HG03439 (cell line): ENCODE data around the gene LYST.
"Not testable (repeated sequence)": the region's sequence is repeated elsewhere in the genome, so short reads cannot be mapped to it uniquely, and the experiment has no call there.

Experiments
- ATAC-seq: cut with Tn5 transposase; IDR thresholded peaks from one replicate; pipeline ENCODE4 v1.9.1; 2021; ENCODE audit warnings: mild to moderate bottlenecking, moderate library complexity; ENCODE audit not compliant: unreplicated experiment

The LYST gene, protein sequence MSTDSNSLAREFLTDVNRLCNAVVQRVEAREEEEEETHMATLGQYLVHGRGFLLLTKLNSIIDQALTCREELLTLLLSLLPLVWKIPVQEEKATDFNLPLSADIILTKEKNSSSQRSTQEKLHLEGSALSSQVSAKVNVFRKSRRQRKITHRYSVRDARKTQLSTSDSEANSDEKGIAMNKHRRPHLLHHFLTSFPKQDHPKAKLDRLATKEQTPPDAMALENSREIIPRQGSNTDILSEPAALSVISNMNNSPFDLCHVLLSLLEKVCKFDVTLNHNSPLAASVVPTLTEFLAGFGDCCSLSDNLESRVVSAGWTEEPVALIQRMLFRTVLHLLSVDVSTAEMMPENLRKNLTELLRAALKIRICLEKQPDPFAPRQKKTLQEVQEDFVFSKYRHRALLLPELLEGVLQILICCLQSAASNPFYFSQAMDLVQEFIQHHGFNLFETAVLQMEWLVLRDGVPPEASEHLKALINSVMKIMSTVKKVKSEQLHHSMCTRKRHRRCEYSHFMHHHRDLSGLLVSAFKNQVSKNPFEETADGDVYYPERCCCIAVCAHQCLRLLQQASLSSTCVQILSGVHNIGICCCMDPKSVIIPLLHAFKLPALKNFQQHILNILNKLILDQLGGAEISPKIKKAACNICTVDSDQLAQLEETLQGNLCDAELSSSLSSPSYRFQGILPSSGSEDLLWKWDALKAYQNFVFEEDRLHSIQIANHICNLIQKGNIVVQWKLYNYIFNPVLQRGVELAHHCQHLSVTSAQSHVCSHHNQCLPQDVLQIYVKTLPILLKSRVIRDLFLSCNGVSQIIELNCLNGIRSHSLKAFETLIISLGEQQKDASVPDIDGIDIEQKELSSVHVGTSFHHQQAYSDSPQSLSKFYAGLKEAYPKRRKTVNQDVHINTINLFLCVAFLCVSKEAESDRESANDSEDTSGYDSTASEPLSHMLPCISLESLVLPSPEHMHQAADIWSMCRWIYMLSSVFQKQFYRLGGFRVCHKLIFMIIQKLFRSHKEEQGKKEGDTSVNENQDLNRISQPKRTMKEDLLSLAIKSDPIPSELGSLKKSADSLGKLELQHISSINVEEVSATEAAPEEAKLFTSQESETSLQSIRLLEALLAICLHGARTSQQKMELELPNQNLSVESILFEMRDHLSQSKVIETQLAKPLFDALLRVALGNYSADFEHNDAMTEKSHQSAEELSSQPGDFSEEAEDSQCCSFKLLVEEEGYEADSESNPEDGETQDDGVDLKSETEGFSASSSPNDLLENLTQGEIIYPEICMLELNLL (N-terminal part only)

DNA sequence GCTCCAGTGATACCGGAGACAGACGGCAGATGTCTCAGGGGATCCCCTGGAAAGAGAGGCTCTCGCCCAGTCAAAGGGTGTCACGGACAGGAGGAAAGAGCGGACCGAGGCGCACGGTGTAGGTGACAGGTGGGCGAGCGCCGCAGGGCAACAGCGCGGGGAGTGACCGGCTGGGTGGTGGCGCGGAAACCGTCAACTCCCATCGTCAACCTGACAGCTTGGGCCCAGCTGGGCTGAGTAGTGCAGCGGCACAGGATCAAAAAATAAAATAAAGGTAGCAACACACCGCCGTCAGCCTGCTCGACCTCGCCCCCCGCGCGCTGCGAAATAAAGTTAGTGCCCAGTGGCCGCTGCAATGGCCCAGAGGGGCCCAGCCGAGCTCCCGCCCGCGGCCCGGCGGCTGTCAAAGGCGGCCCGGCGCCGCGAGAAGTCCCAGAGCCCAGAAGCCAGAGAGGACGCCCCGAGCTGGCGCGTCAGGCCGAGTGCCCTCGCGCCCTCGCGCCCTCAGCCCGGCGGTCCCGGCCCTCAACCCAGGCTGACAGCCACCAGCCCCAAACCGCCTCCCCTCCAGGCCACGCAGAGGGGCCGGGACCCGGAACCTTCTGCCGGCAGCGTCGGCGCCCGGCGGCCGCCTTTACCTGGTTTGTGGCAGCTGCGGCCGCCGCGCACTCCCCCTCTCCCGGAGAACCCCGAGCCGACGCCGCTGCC lies at the start of gene LYST:
Gene LYST (minus strand): TSS at position 702 of the 708 bp plus-strand sequence. CDS start 36,489 bp downstream, outside the sequence.
- ATAC-seq: peak; percentile 60

DNA sequence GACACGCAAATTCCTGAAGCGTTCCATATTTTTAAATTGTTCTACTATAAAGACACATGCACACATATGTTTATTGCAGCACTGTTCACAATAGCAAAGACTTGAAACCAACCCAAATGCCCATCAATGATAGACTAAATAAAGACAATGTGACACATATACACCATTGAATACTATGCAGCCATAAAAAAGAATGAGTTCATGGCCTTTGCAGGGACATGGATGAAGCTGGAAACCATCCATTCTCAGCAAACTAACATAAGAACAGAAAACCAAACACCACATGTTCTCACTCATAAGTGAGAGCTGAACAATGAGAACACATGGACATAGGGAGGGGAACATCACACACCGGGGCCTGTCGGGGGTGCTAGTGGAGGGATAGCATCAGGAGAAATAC lies 48.8 kb upstream of the LYST start:
- ATAC-seq: not testable (repeated sequence)

DNA sequence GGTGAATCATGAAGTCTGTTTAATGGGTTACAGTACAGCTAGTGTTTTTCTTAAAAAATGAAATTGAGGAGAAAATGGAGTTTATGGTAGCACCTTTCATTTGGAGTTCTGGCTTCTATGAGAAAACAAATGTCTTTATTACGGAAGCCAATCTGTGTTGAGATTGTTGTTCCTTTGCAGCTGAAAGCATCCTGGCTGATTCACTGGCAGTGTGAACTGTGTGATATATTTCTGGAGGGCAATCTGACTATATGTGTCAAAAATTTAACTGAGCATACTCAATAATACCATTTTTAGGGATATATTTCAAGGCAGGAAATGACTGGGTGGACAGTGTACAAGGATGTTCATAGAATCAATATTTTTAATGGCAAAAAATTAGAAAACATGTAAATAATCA lies 46.6 kb upstream of the LYST start:
- no peak for ATAC-seq

DNA sequence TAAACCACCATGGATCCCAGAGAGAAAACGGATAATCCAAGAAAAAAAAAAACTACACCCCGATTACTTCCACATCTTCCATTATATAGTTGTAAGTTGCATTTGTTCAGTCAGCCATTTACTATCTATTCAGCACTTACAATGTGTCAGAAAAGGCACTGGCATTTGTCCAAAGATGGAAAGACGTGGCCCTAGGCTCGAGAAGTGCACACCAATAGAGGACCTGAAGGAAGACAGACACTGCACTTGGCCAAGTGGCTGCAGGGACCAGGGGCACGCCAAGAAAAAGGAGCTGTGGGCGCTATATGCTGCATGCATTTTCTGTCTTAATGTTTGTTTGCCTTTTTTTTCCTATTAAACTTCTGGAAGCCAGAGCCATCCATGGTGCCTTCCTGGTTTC lies 45.2 kb upstream of the LYST start:
- no peak for ATAC-seq

DNA sequence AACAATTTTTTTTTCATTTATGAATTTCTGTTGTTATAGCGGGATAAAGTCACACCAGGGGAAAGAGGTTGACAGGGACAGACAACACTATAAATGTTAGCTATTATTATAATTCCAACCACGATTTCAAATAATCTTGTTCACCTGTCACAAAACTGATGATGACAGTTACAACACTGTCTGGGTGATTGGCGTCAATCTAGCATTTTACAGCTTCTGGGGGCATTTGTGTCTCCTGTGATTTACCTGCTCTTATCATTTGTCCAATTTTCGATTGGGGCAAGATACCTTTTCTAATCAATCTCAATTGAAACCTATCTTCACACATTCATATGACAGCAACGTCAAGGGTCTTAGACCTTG lies 44.6 kb upstream of the LYST start:
- ATAC-seq: no peak

DNA sequence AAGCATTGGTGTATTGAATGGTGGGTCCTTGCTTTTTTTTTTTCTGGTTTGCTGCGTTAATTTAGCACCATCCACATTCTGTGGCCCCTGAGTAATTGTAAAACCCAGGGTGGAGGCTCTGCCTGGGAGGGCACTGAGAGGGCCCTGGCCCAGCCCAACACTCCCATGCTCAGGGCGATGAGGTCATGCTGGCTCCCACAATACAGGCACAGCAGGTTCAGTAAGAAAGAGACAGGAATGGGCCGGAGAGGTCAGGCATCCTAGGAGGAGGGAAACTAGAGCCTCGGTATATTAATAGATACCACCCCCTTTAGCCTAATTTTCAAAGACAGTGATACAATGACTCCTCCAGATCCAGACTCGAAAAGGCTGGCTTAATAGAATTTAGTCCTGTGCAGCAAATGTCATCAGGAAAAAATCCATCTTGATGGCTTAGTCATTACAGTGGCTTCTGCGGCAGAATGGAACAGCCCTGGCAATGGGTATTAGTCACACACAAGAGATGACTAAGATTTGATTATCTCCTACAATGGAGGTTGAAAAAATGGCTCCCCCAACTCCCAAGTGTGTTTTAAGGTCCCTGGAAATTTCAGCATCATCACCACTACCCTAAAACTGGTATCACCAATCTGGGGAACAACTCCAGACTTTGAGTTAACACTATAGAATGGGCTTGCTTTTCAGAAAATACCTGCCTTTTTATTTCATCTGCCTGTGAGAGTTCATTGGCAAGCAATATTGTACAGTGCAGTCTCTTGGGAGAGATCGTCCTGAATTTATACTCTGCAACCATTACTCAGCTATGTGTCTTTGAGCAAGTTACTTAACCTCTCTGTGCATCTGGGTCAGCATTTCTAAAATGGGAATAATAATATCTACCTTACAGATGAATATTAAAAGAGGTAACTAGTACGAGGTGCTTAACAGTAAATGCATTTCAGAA lies 43.9 kb upstream of the LYST start:
- ATAC-seq: no peak

DNA sequence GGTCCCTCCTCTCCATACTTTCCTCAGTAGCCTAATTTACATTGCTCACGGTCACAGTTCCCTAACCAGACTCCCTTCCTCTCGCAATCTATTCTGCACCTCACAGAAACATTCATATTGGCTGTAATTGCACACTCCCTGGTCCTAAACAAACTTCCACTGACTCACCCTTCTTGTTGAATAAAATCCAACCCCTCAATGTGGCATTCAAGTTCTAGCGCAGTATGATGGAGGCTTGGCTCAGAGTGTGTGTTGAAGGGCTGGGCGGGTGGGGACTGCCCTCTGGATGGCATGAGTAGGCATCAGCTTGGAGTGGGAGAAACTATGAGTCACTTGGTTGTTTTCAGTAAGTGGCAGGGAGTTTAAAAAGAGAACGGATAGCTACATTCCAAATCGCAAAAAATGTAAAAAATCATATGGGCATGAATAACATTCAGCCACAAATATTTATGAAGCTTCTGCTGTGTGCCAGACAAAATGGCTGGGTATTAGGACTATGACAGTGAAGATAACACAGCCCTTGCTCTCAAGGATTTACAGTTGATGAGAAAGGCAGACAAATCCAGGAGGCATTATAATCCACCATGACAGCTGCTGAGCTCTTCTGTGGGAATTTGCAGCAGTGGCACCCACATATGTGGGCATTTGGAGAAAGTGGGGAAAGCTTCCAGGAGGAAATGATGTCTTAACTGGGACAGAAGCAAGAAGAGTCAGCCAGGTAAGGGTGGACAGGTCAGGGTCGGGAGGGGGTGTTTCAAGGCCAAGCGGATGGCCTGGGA lies 42.2 kb upstream of the LYST start:
- no peak for ATAC-seq

DNA sequence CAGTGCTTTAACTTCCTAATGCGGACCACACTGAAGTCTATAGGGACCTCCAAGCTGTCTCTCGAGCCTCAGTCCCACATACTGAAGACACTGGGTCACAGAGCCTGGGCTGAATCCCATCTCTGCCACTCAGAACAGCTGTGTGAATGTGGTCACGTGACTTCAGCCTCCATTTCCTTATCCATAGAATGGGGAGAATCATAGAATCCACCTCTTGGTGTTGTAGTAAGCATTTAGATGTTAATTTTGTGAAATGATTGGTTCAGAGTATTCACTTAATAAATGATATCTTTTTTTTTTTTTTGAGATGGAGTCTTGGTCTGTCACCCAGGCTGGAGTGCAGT lies 41.2 kb upstream of the LYST start:
- no peak for ATAC-seq

DNA sequence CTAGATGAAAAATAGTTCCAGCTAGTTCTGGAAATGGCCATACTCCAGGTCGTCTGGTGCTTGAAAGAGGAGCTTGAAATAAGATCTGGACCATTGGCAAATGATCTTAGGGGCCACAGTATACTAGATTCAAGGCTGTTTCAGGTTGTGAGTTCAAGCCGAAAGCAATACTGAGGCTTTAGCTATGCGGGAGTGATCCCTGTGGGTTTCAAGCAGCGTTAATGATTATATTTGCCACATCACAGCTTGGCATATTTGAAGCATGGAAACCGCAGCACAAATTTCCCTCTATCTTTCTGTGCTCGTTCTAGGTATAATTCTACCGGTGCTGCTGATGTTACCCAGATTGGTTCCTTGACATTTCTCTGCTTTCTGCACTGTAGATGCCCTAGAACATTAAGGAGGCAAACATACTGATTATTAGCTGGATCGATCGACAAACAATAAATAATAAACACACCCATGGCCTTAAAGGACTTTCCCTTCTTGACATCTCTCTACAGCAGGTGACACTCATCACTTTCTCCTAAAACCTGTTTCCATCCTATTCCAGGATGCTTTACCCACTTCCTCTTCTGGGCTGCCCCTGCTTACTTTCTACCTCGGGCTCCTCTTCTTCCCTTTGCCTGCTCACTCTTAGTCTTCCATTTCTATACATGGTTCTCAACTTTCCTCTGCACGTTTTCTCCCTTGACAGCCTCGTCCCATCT lies 40.6 kb upstream of the LYST start:
- ATAC-seq: no peak

DNA sequence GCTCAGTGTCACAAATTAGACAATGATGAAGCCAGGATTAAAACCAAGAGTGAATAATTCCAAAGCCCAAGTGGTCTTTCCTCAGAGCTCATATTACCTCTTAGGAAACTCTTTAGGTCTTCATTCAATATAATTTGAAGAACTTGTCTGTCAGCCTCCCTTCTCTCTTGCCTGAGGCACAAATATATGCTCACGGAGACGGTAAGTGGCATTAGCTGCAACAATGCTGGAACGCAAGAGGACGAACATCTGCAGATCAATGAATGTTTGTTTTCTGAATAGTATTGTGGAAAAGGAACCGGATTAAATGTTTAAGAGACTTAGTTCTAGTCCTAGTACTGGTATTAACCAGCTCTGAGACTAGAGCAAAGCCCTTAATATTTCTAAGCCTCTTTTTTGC lies 39.7 kb upstream of the LYST start:
- no peak for ATAC-seq

DNA sequence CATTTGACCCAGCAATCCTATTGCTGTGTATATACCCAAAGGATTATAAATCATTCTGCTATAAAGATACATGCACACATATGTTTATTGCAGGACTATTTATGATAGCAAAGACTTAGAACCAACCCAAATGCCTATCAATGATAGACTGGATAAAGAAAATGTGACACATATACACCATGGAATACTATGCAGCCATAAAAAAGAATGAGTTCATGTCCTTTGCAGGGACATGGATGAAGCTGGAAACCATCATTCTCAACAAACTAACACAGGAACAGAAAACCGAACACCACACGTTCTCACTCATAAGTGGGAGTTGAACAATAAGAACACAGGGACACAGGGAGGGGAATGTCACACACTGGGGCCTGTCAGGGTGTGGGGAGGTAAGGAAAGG lies 37.1 kb upstream of the LYST start:
- not testable (repeated sequence) for ATAC-seq

DNA sequence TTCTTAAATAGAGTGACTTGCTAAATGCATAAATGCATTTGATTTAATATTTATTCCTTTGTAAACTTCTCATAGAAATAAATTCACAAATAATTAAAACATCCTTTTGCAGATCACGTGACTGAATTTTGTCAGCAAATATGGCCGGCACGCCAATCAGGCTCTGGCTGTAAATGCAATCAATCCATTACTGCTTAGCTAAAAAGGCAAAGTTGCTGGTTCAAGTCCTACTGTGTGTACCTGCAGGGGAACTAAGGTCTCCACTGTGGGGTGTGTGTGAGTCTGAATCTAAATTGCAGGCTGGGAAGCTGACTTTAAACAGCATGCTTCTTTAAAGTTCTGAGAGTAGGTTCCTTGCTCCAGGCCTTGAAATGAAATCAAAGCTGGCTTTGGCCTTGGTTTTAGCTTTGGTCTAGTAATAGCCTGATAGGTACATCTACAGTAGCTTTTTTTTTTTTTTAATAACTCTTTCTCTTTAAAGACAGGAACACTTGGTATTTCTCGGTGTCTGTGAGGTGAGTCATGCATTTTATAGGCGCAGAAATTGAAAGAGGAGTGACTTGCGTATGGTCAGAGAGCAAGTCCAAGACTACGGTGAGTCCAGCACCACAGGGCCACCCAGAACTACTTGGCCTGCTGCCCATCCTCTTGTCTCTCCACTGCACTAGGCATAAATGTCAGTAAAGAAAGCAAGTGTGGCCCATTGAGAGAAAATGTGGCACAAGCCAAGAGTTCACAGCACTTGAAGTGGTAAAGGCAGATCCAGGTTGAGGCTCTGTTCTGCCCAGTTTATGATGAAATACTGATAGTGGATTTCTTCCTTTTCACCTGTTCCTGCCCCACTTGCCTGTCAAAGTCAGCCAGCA lies 36.2 kb upstream of the LYST start:
- no peak for ATAC-seq

DNA sequence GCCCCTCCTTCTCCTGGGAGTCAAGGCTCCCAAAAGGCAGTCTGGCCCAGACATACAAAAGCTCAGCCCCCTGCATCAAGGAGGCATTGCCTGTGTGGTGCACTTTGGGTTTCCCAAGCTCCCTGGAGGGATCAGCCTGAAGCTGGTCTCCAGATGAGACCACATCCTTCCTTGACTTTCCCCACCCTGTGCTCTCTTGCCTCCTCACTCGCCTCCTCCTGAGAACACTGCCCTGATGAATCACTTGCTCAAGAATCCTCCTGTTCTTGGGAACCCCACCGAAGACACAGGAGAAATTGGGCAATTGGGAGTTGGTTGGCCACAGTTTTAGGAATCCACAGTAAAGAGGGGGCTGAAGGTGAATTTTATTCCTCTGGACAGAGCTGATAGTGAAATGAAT lies 34.8 kb upstream of the LYST start:
- no peak for ATAC-seq

DNA sequence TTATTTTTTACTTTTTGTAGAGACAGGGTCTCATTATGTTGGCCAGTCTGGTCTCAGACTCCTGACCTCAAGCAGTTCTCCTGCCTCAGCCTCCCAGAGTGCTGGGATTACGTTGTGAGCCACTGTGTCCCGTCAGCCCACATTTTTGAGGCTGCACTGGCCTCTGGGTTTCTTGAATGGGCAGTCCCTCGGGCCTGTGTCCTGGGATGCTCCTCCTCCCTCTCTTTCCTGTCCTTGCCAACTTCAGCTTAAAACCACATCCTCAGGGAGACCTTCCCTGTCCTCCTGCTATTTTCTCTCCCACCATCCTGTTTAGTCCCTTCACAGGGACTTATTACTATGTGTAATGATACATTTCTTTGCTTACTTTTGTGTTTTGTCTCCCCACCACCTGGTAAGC lies 31.4 kb upstream of the LYST start:
- ATAC-seq: no peak

DNA sequence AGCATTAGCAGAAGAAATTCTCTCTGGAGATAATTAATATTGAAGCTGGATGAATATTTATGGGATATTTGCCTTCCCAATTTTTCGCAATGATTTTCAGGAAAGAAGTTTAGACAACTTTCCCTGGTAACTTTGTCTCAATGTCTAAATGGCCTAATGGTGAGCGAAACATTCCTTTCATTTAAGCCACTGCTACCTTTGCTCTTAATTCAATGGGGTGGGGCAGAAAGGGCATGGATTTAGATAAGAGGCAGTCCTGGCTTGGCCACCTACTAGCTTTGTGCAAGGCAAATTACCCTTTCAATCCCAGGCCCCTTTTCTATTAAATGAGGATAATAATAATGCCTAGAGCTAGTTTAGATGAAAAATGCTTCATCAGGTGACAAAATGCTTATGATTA lies 27.1 kb upstream of the LYST start:
- ATAC-seq: no peak

DNA sequence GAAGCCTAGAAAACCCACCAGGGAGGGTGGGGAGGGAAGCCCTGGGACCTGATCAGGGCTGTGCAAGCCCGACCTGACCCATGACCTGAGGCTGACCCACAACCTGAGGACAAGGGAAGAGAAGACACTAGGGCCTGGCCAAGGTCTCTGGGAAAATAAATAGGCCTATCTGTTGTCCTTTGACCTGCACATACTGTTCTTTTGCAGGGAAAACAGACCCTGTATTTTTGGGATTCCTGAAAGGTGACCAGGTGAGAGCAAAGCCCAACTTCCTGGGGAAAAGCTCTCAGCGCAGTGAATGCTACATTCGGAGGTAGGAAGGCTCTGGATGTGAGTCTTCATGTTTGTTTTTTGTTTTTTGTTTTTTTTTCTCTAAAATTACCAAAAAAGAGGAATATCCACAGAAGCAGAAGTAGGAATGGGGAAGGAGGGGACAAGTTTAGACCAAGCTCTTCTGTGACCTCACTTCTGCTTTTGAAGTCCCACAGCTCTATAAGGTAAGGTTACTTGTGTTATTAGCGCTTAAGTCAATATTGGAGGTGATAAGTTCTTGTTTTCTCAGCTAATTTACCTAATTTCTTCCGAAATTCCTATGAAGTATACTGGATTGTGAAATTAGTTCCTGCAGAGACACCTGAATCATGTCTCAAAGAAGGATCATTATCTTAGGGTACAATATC lies 26.2 kb upstream of the LYST start:
- peak; percentile 7 for ATAC-seq

DNA sequence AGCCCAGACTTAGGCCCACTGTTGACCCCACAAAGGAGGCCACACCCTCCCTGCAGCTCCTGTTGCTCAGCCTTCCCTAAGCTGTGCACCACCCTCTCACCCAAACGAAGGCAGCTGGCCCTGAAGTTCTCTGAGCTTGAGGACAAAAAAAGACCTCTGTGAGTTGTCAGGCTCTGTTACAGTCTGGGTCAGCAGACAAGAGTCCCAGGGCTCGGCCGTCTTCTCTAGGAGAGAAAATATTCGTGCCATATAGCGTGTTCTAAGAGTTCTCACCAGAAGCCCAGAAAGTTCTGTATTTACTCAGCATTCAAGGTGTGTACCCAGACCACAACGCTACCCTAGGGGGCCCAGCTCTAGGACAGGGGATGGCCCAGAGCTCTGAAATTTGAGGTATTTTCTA lies 25.5 kb upstream of the LYST start:
- ATAC-seq: peak; percentile 39
